Mesendoderm (in vitro differentiated cells): ENCODE data around the gene TSPEAR.
"Not testable (repeated sequence)": the region's sequence is repeated elsewhere in the genome, so short reads cannot be mapped to it uniquely, and the experiment has no call there.

ENCODE experiments used
- DNase-seq: peaks from one replicate; pipeline ENCODE4 v3.0.0; 2013
- H2AK5ac ChIP-seq: 2 replicates; pipeline ENCODE4 v1.6.1; 2013; ENCODE audit warnings: low read length, inconsistent platforms
- H2BK120ac ChIP-seq: 2 replicates; pipeline ENCODE4 v1.6.1; 2013; ENCODE audit warnings: low read depth, mild to moderate bottlenecking, low read length, moderate library complexity, mixed read lengths
- H2BK15ac ChIP-seq: replicated peaks from 2 replicates; pipeline ENCODE4 v1.6.1; 2013; ENCODE audit warnings: low read depth, mild to moderate bottlenecking, moderate library complexity
- H2BK5ac ChIP-seq: 2 replicates; pipeline ENCODE4 v1.6.1; 2013; ENCODE audit warnings: low read length, inconsistent platforms
- H3K18ac ChIP-seq: 2 replicates; pipeline ENCODE4 v1.6.1; 2013; ENCODE audit warnings: mild to moderate bottlenecking, low read length, mixed read lengths
- H3K23ac ChIP-seq: one replicate; pipeline ENCODE4 v1.6.1; 2013; ENCODE audit warnings: low read length
- H3K27ac ChIP-seq: 2 replicates; pipeline ENCODE4 v1.5.1; 2013; ENCODE audit warnings: low read depth, mild to moderate bottlenecking, inconsistent platforms, low read length, moderate library complexity
- H3K27me3 ChIP-seq: 2 replicates; pipeline ENCODE4 v1.6.1; 2013; ENCODE audit warnings: low read length, control low read depth, mild to moderate bottlenecking, inconsistent platforms; ENCODE audit not compliant: insufficient read depth, poor library complexity
- H3K36me3 ChIP-seq: 2 replicates; pipeline ENCODE4 v1.6.1; 2013; ENCODE audit warnings: low read length, inconsistent platforms; ENCODE audit not compliant: control insufficient read depth, insufficient read depth
- H3K4ac ChIP-seq: one replicate; pipeline ENCODE4 v1.6.1; 2013; ENCODE audit warnings: low read depth, mild to moderate bottlenecking, low read length, moderate library complexity
- H3K4me1 ChIP-seq: 2 replicates; pipeline ENCODE4 v1.6.1; 2013; ENCODE audit warnings: low read depth, low read length, inconsistent platforms; ENCODE audit not compliant: control insufficient read depth
- H3K4me2 ChIP-seq: 2 replicates; pipeline ENCODE4 v1.6.1; 2013; ENCODE audit warnings: low read length
- H3K4me3 ChIP-seq: 2 replicates; pipeline ENCODE4 v1.5.1; 2013; ENCODE audit warnings: mild to moderate bottlenecking, low read length
- H3K56ac ChIP-seq: one replicate; pipeline ENCODE4 v1.6.1; 2013; ENCODE audit warnings: low read length
- H3K79me1 ChIP-seq: 2 replicates; pipeline ENCODE4 v1.6.1; 2013; ENCODE audit warnings: low read length, inconsistent platforms
- H3K79me2 ChIP-seq: 2 replicates; pipeline ENCODE4 v1.6.1; 2013; ENCODE audit warnings: mild to moderate bottlenecking, low read length; ENCODE audit not compliant: control insufficient read depth, insufficient read depth
- H3K9ac ChIP-seq: 2 replicates; pipeline ENCODE4 v1.6.1; 2013; ENCODE audit warnings: low read length, inconsistent platforms
- H4K5ac ChIP-seq: one replicate; pipeline ENCODE4 v1.6.1; 2013; ENCODE audit warnings: low read length
- H4K8ac ChIP-seq: one replicate; pipeline ENCODE4 v1.6.1; 2013; ENCODE audit warnings: low read depth, mild to moderate bottlenecking, control low read depth, low read length, moderate library complexity
- WGBS: extraction: QIAGEN DNeasy Blood & Tissue Kit; methylation state at CpG from one replicate; pipeline ENCODE4 v1.1.7; 2013; ENCODE audit warnings: low lambda C conversion rate, missing lambda C conversion rate; ENCODE audit not compliant: insufficient coverage; ENCODE audit errors: extremely low coverage; 5-methylcytosine and 5-hydroxymethylcytosine counted together

The TSPEAR gene

GRCh38 chr21:44647222-44647552, 64.2 kb downstream of the TSPEAR start:
- Histone ChIP-seq H2BK5ac (no peak overlapping the region), H4K5ac (no peak overlapping the region), H2AK5ac (no peak overlapping the region), H4K8ac (no peak overlapping the region), H2BK15ac (no peak overlapping the region), H3K23ac (no peak overlapping the region), H3K79me2 (no peaks in the 10 kb centered on the region), H3K4me2 (no peak overlapping the region), H3K27ac (no peak overlapping the region), H3K9ac (no peak overlapping the region), H3K79me1 (no peaks in the 10 kb centered on the region), H3K4ac (no peak overlapping the region), H3K56ac (no peak overlapping the region), H3K4me3 (no peak overlapping the region), H3K4me1 (no peaks in the 10 kb centered on the region), H3K36me3 (no peaks in the 10 kb centered on the region), H3K27me3 (no peaks in the 10 kb centered on the region), H2BK120ac (no peak overlapping the region), H3K18ac (no peak overlapping the region)
- WGBS = no CpG with 5 or more reads among the region's 8 CpGs
- DNase-seq = no peak

- not testable (repeated sequence) for H4K8ac ChIP-seq, H3K18ac ChIP-seq, H2BK120ac ChIP-seq, H3K27me3 ChIP-seq, H2AK5ac ChIP-seq, H2BK15ac ChIP-seq, H3K4ac ChIP-seq, H3K79me1 ChIP-seq, H3K9ac ChIP-seq, H3K23ac ChIP-seq, H3K4me3 ChIP-seq, H4K5ac ChIP-seq, H3K36me3 ChIP-seq, H3K4me1 ChIP-seq, H3K4me2 ChIP-seq, H3K27ac ChIP-seq, H2BK5ac ChIP-seq, DNase-seq, H3K79me2 ChIP-seq
- no CpG with 5 or more reads among the region's 21 CpGs for WGBS
- H3K56ac ChIP-seq = peak within 1 kb of the TSS; percentile 19
These were observed 64.8 kb downstream of the TSPEAR start, which contains the start of gene KRTAP10-11 for GRCh38 chr21:44646366-44647221. TSS of gene KRTAP10-11 (plus strand) at chr21:44646414. CDS start at chr21:44646459, 45 bp downstream.

GRCh38 chr21:44644878-44645277, 66.5 kb downstream of the TSPEAR start:
- H2BK15ac ChIP-seq = no peak overlapping the region
- no peaks in the 10 kb centered on the region for H3K79me2 ChIP-seq
- H3K4me3 ChIP-seq = no peak overlapping the region
- no CpG with 5 or more reads among the region's 2 CpGs for WGBS
- H3K4me2 ChIP-seq = no peak overlapping the region
- no peak overlapping the region for H3K4ac ChIP-seq
- H3K18ac ChIP-seq = no peak overlapping the region
- H2BK5ac ChIP-seq = no peak overlapping the region
- H4K5ac ChIP-seq = no peak overlapping the region
- H3K9ac ChIP-seq = no peak overlapping the region
- no peaks in the 10 kb centered on the region for H3K36me3 ChIP-seq
- no peak for DNase-seq
- no peak overlapping the region for H2BK120ac ChIP-seq
- H4K8ac ChIP-seq = no peak overlapping the region
- no peaks in the 10 kb centered on the region for H3K27me3 ChIP-seq
- no peak overlapping the region for H3K27ac ChIP-seq
- no peak overlapping the region for H3K23ac ChIP-seq
- H3K4me1 ChIP-seq = no peaks in the 10 kb centered on the region
- no peak overlapping the region for H2AK5ac ChIP-seq
- H3K56ac ChIP-seq = no peak overlapping the region
- H3K79me1 ChIP-seq = no peaks in the 10 kb centered on the region

- WGBS = no CpG with 5 or more reads among the region's 14 CpGs
These were observed 67.5 kb downstream of the TSPEAR start for GRCh38 chr21:44643741-44644310.

GRCh38 chr21:44640761-44641160, 70.6 kb downstream of the TSPEAR start:
- H3K23ac ChIP-seq = no peak overlapping the region
- H3K79me2 ChIP-seq = no peaks in the 10 kb centered on the region
- H3K4me3 ChIP-seq = no peak overlapping the region
- H2AK5ac ChIP-seq = no peak overlapping the region
- H3K4me2 ChIP-seq = no peak overlapping the region
- H3K79me1 ChIP-seq = no peaks in the 10 kb centered on the region
- H2BK15ac ChIP-seq = no peak overlapping the region
- no peak overlapping the region for H3K27ac ChIP-seq
- H3K27me3 ChIP-seq = no peaks in the 10 kb centered on the region
- no peak overlapping the region for H4K5ac ChIP-seq
- H3K4me1 ChIP-seq = no peaks in the 10 kb centered on the region
- H2BK5ac ChIP-seq = no peak overlapping the region
- H3K36me3 ChIP-seq = no peaks in the 10 kb centered on the region
- DNase-seq = no peak
- no peak overlapping the region for H3K4ac ChIP-seq
- H4K8ac ChIP-seq = no peak overlapping the region
- no peak overlapping the region for H2BK120ac ChIP-seq
- WGBS = no CpG with 5 or more reads among the region's 5 CpGs
- H3K9ac ChIP-seq = no peak overlapping the region
- no peak overlapping the region for H3K18ac ChIP-seq
- H3K56ac ChIP-seq = no peak overlapping the region

More at GRCh38 chr21:44643741-44644310, 67.5 kb downstream of the TSPEAR start:
- H3K4ac ChIP-seq = no peak overlapping the region
- no peaks in the 10 kb centered on the region for H3K4me1 ChIP-seq
- no peak overlapping the region for H2AK5ac ChIP-seq
- no peak overlapping the region for H3K23ac ChIP-seq
- no peak overlapping the region for H2BK15ac ChIP-seq
- no peaks in the 10 kb centered on the region for H3K36me3 ChIP-seq
- no peak overlapping the region for H3K18ac ChIP-seq
- H2BK120ac ChIP-seq = no peak overlapping the region
- H3K79me2 ChIP-seq = no peaks in the 10 kb centered on the region
- H3K9ac ChIP-seq = no peak overlapping the region
- no peak overlapping the region for H3K4me2 ChIP-seq
- no peaks in the 10 kb centered on the region for H3K27me3 ChIP-seq
- no peaks in the 10 kb centered on the region for H3K79me1 ChIP-seq
- H2BK5ac ChIP-seq = no peak overlapping the region
- H3K4me3 ChIP-seq = no peak overlapping the region
- no peak overlapping the region for H3K56ac ChIP-seq
- H4K5ac ChIP-seq = no peak overlapping the region
- no peak for DNase-seq
- H4K8ac ChIP-seq = no peak overlapping the region
- no peak overlapping the region for H3K27ac ChIP-seq
